Lung (tissue), 12 donors: ENCODE results near the gene TNFSF13. TPM values are rescaled to one million over a fixed set of nuclear protein-coding genes. Genes with fewer than 3 reads are reported as not detected.

Experiments
- ATAC-seq: fragments of 200-7000 bp; cut with Tn5 transposase; one replicate; pipeline ENCODE4 v1.9.1; 2020; ENCODE audit warnings: moderate number of reproducible peaks; ENCODE audit not compliant: insufficient read depth, low FRiP score
- DNase-seq, 3 donors: peaks; one replicate each; pipeline ENCODE4 v3.0.0-alpha.2; 2013 to 2017
- H3K27ac ChIP-seq, 2 donors: one replicate each; pipeline ENCODE4 v1.5.1; 2013; ENCODE audit warnings: mild to moderate bottlenecking in 2 of 2, moderate library complexity in 2 of 2, control low read depth in 1 of 2, inconsistent platforms in 1 of 2, low read depth in 1 of 2, low read length in 1 of 2
- H3K27me3 ChIP-seq, 3 donors: one replicate each; pipeline ENCODE4 v1.5.1; 2013; ENCODE audit warnings: low read length in 2 of 3; ENCODE audit not compliant: control insufficient read depth in 3 of 3, insufficient read depth in 3 of 3
- H3K36me3 ChIP-seq, 4 donors: one replicate each; pipeline ENCODE4 v1.5.1; 2013; ENCODE audit warnings: low read length in 4 of 4, mild to moderate bottlenecking in 1 of 4, moderate library complexity in 1 of 4; ENCODE audit not compliant: control insufficient read depth in 4 of 4, insufficient read depth in 4 of 4
- H3K4me1 ChIP-seq, 5 donors: one replicate each; pipeline ENCODE4 v1.5.1; 2013; ENCODE audit warnings: low read length in 5 of 5, mild to moderate bottlenecking in 2 of 5, moderate library complexity in 1 of 5; ENCODE audit not compliant: control insufficient read depth in 5 of 5, insufficient read depth in 5 of 5
- H3K4me3 ChIP-seq: one replicate; pipeline ENCODE4 v1.5.1; 2013; ENCODE audit warnings: mild to moderate bottlenecking, control low read depth, moderate library complexity
- H3K9ac ChIP-seq, 2 donors: one replicate each; pipeline ENCODE4 v1.5.1; 2013; ENCODE audit warnings: low read length in 2 of 2, control low read depth in 1 of 2; ENCODE audit not compliant: insufficient read depth in 1 of 2
- H3K9me3 ChIP-seq, 4 donors: one replicate each; pipeline ENCODE4 v1.5.1; 2013; ENCODE audit warnings: low read length in 3 of 4, mild to moderate bottlenecking in 1 of 4, moderate library complexity in 1 of 4; ENCODE audit not compliant: control insufficient read depth in 4 of 4, insufficient read depth in 3 of 4
- WGBS, 2 donors: extraction: QIAGEN DNeasy Blood & Tissue Kit; methylation state at CpG; one replicate each; pipeline ENCODE4 v1.1.7; 2013; 5-methylcytosine and 5-hydroxymethylcytosine counted together
- polyA plus RNA-seq, 2 donors: library from polyadenylated mRNA; stranded (reverse); fragments of 200-250 nt; gene quantifications; one replicate each; pipeline ENCODE4 v1.2.1, GENCODE V29; 2013
- total RNA-seq, 2 donors: library from RNA; depleted of rRNA in 1 of 2; stranded (reverse); fragments of >200 nt in 1 of 2; gene quantifications; one replicate each; pipeline ENCODE4 v1.2.1, GENCODE V29; 2014 to 2021
- TF ChIP-seq, protein P1 (sequence below): IDR thresholded peaks from 2 replicates; pipeline ENCODE4 v1.5.1; 2012; ENCODE audit warnings: mild to moderate bottlenecking; ENCODE audit errors: control extremely low read depth, extremely low read depth
- donor health status: control.
- donor health status: control.
- donor health status: Bipolar disorder and iron deficiency.
- donor health status: healthy.
- donor health status: DM: yes; HTN: yes; CAD: no.

The TNFSF13 gene
- total and polyA plus RNA-seq, 4 donors, result 48.7 to 140 (median 93.7) TPM

DNA sequence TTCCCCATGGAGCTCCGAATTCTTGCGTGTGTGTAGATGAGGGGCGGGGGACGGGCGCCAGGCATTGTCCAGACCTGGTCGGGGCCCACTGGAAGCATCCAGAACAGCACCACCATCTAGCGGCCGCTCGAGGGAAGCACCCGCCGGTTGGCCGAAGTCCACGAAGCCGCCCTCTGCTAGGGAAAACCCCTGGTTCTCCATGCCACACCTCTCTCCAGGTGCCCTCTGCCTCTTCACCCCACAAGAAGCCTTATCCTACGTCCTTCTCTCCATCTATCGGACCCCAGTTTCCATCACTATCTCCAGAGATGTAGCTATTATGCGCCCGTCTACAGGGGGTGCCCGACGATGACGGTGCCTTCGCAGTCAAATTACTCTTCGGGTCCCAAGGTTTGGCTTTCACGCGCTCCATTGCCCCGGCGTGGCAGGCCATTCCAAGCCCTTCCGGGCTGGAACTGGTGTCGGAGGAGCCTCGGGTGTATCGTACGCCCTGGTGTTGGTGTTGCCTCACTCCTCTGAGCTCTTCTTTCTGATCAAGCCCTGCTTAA is 2.6 kb downstream of the TNFSF13 start:
- peak overlapping the region; percentile 95 to 97 for H3K27ac ChIP-seq
- H3K9me3 ChIP-seq, result no peaks in the 10 kb centered on the region
- peak; percentile 55 for ATAC-seq
- TF ChIP-seq, protein P1, sequence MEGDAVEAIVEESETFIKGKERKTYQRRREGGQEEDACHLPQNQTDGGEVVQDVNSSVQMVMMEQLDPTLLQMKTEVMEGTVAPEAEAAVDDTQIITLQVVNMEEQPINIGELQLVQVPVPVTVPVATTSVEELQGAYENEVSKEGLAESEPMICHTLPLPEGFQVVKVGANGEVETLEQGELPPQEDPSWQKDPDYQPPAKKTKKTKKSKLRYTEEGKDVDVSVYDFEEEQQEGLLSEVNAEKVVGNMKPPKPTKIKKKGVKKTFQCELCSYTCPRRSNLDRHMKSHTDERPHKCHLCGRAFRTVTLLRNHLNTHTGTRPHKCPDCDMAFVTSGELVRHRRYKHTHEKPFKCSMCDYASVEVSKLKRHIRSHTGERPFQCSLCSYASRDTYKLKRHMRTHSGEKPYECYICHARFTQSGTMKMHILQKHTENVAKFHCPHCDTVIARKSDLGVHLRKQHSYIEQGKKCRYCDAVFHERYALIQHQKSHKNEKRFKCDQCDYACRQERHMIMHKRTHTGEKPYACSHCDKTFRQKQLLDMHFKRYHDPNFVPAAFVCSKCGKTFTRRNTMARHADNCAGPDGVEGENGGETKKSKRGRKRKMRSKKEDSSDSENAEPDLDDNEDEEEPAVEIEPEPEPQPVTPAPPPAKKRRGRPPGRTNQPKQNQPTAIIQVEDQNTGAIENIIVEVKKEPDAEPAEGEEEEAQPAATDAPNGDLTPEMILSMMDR, result peak; percentile 84
- peak; percentile 93 to 95 (median 94) for DNase-seq
- H3K4me1 ChIP-seq, result peaks cover 0 to 50% (median 27%) of the 10 kb centered on the region in 5 donors
- WGBS, 2 donors, result 0 to 1% methylated on average over 30 to 32 of the region's 32 CpGs
- H3K9ac ChIP-seq, result peak overlapping the region; percentile 53 to 95
- peak overlapping the region; percentile 79 for H3K4me3 ChIP-seq
- H3K27me3 ChIP-seq, result no peaks in the 10 kb centered on the region
- peaks cover 4 to 28% (median 20%) of the 10 kb centered on the region in 4 donors for H3K36me3 ChIP-seq

DNA sequence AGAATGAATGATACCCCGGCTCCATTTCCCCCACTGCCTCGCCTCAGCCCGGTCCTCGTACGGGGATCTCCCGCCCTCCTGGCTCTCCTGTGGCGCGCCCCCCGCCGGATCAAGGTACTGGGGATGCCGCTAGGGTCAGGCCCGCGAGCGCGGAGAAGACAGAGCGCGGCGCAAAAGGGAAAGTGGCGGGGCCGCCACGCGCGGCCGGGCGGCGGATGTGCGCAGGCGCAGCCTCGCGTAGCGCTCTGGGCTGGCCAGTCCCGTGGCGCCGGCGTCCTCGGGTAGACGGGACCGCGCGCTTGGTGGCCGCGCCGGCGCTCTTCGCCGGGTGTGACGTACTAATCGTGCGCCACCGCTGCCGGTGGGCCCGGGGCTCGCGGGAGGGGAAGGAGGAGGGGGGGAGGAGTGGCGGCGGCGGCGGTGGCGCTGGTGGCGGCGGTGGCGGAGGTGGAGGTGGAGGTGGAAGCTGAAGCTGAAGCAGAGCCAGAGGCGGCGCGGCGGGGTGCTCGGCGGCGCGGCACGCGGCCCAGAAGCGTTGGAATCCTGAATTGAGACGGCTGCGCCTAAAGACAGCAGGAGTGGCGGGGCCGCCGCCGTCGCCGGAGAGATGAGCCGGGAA is 3.1 kb downstream of the TNFSF13 start, which contains the start of gene SENP3:
Gene SENP3 (plus strand): TSS at position 331 of the 619 bp plus-strand sequence. CDS start 1,158 bp downstream, outside the sequence.
- DNase-seq (peak; percentile 92 to 96 (median 94)), ATAC-seq (peak; percentile 79)
- peaks cover 4 to 27% (median 21%) of the 10 kb centered on the region in 4 donors for H3K36me3 ChIP-seq
- peaks cover 0 to 50% (median 27%) of the 10 kb centered on the region in 5 donors for H3K4me1 ChIP-seq
- TF ChIP-seq, protein P1, result no peak
- WGBS, 2 donors, result 0 to 1% methylated on average over 67 to 82 of the region's 82 CpGs
- H3K4me3 ChIP-seq, result peak within 1 kb of the TSS; percentile 79
- H3K27me3 ChIP-seq, result no peaks in the 10 kb centered on the region
- peak within 1 kb of the TSS; percentile 95 to 97 for H3K27ac ChIP-seq
- peak within 1 kb of the TSS; percentile 77 to 95 for H3K9ac ChIP-seq
- H3K9me3 ChIP-seq, result no peaks in the 10 kb centered on the region

DNA sequence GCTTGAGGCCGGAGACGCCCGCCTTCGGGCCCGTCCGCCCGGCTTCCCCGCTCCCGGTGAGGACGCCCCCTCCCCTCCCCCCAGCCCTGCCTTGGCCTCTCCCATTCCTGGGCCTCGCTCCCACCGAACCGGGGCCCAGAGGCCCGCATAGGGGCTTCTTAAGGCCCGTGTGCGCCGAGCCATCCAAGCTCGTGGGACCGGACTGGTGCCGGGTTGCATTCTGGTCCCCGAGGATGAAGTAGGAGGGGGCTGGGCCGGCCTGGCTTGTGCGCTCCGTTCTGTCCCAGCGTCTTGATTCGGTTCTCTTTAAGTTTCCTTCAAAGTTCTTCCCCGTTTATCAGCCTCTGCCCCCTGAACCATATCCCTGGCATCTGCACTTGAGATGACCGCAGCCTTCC is 3.7 kb downstream of the TNFSF13 start:
- 0 to 1% methylated on average over 28 of the region's 28 CpGs for WGBS, 2 donors
- Histone ChIP-seq H3K36me3 (peaks cover 9 to 29% (median 23%) of the 10 kb centered on the region in 4 donors), H3K27me3 (no peaks in the 10 kb centered on the region), H3K9me3 (no peaks in the 10 kb centered on the region), H3K4me1 (peaks cover 0 to 47% (median 27%) of the 10 kb centered on the region in 5 donors), H3K27ac (peak overlapping the region; percentile 95 to 97), H3K4me3 (peak overlapping the region; percentile 79), H3K9ac (peak overlapping the region; percentile 77 to 81)
- TF ChIP-seq, protein P1, result no peak
- DNase-seq (no peak), ATAC-seq (no peak)
